Erythroblast (primary cell): Measurements from ENCODE around the gene TUBG1.

Experiments used
- GATA1 ChIP-seq: IDR thresholded peaks from 2 replicates; pipeline ENCODE4 v1.6.1; 2011; ENCODE audit warnings: low read depth, mild to moderate bottlenecking, control low read depth, low read length, moderate library complexity
- POLR2A ChIP-seq: IDR thresholded peaks from 2 replicates; pipeline ENCODE4 v1.6.1; 2011; ENCODE audit warnings: mild to moderate bottlenecking, low read length

- TF ChIP-seq POLR2A (peak; percentile 85), GATA1 (no peak)
These were observed 31.8 kb upstream of the TUBG1 start, which contains the start of gene PSMC3IP for GRCh38 chr17:42577532-42578281.
